Measurements from ENCODE around the gene EBLN1.

Gene EBLN1

GRCh38 chr10:22217842-22218241 lies at the start of gene EBLN1:
Gene EBLN1, minus strand, starts transcription at chr10:22218015. Its CDS starts 8,032 bp downstream, at chr10:22209983.
- no peak for TF ChIP-seq CTCF (IDR thresholded peaks at IDR 0.05; ENCODE audit: insufficient read depth, low read length, missing control alignments)
- no peak for DNase-seq (ENCODE audit: low read depth, low spot score)
- ChIA-PET CTCF (no interaction called here), POLR2A (no interaction called here)
- H3K4me3 ChIP-seq (ENCODE audit: low read depth, low read length): no peak within 1 kb of the TSS

- ChIA-PET POLR2A (no interaction called here), CTCF (no interaction called here)
- H3K4me3 ChIP-seq (ENCODE audit: low read depth, low read length): no peak overlapping the region
- TF ChIP-seq CTCF (IDR thresholded peaks at IDR 0.05; ENCODE audit: insufficient read depth, low read length, missing control alignments): no peak
- DNase-seq (ENCODE audit: low read depth, low spot score): no peak
Measured at GRCh38 chr10:22265839-22266537, 48.2 kb upstream of the EBLN1 start.

- ChIA-PET POLR2A (no interaction called here), CTCF (no interaction called here)
- no peak for TF ChIP-seq CTCF (IDR thresholded peaks at IDR 0.05; ENCODE audit: insufficient read depth, low read length, missing control alignments)
- H3K4me3 ChIP-seq (ENCODE audit: low read depth, low read length): no peak overlapping the region
- DNase-seq (ENCODE audit: low read depth, low spot score): no peak
Measured at GRCh38 chr10:22263106-22263505, 45.3 kb upstream of the EBLN1 start.

- CTCF ChIA-PET: interaction anchor here (0.5 kb wide), 1 partner anchor 803 kb away, joined by 3 read pairs; no protein-coding TSS in a partner anchor
- no peak for TF ChIP-seq CTCF (IDR thresholded peaks at IDR 0.05; ENCODE audit: insufficient read depth, low read length, missing control alignments)
- POLR2A ChIA-PET: no interaction called here
- no peak overlapping the region for H3K4me3 ChIP-seq (ENCODE audit: low read depth, low read length)
- DNase-seq (ENCODE audit: low read depth, low spot score): no peak
Measured at GRCh38 chr10:22259280-22259679, 41.5 kb upstream of the EBLN1 start.

- CTCF ChIA-PET: no interaction called here
- POLR2A ChIA-PET: interaction anchor here (0.7 kb wide), 1 partner anchor 83 kb away, joined by 3 read pairs; no protein-coding TSS in a partner anchor
- no peak for DNase-seq (ENCODE audit: low read depth, low spot score)
- TF ChIP-seq CTCF (IDR thresholded peaks at IDR 0.05; ENCODE audit: insufficient read depth, low read length, missing control alignments): no peak
- no peak overlapping the region for H3K4me3 ChIP-seq (ENCODE audit: low read depth, low read length)
Measured at GRCh38 chr10:22258471-22258870, 40.7 kb upstream of the EBLN1 start.

GRCh38 chr10:22253580-22253882 lies 35.7 kb upstream of the EBLN1 start:
- no peak for DNase-seq (ENCODE audit: low read depth, low spot score)
- TF ChIP-seq CTCF (IDR thresholded peaks at IDR 0.05; ENCODE audit: insufficient read depth, low read length, missing control alignments): no peak
- POLR2A ChIA-PET: no interaction called here
- CTCF ChIA-PET: no interaction called here
- H3K4me3 ChIP-seq (ENCODE audit: low read depth, low read length): no peak overlapping the region
